Subcutaneous adipose tissue (tissue), 4 donors: ENCODE results near the gene CSF2. TPM values are rescaled to one million over a fixed set of nuclear protein-coding genes. Genes with fewer than 3 reads are reported as not detected.

Experiments
- total RNA-seq, 4 donors: library from RNA; depleted of rRNA; stranded (reverse); fragments of >200 nt; gene quantifications; one replicate each; pipeline ENCODE4 v1.1.0, GENCODE V29; 2016
- TF ChIP-seq, protein P1 (sequence below): fragments of 450-650 bp; IDR thresholded peaks from one replicate; pipeline ENCODE4 v1.5.1; 2016; ENCODE audit warnings: low read depth, mild to moderate bottlenecking, control low read depth, antibody characterized with exemption, moderate library complexity

Gene CSF2
- total RNA-seq, 4 donors from 2014 or later: not detected

DNA sequence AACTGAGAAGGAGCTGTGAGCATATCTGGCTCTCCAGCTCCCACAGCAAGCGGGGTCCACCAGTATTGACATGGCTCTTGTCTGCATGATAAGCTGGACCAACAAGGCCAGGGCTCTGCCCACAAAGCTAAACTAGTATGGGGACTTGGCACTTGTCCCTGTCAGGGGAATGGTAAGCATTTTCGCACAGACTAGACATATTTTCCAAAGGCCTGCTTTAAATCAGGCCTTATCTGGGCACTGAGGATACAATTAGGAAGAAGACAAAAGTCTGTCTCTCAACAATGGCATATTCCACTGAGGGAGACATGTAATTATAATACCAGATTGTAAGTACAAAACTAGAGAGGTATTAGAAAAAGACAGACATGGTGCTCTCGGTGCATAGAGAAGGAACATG is 32.1 kb downstream of the CSF2 start:
- TF ChIP-seq, protein P1, sequence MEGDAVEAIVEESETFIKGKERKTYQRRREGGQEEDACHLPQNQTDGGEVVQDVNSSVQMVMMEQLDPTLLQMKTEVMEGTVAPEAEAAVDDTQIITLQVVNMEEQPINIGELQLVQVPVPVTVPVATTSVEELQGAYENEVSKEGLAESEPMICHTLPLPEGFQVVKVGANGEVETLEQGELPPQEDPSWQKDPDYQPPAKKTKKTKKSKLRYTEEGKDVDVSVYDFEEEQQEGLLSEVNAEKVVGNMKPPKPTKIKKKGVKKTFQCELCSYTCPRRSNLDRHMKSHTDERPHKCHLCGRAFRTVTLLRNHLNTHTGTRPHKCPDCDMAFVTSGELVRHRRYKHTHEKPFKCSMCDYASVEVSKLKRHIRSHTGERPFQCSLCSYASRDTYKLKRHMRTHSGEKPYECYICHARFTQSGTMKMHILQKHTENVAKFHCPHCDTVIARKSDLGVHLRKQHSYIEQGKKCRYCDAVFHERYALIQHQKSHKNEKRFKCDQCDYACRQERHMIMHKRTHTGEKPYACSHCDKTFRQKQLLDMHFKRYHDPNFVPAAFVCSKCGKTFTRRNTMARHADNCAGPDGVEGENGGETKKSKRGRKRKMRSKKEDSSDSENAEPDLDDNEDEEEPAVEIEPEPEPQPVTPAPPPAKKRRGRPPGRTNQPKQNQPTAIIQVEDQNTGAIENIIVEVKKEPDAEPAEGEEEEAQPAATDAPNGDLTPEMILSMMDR: no peak

DNA sequence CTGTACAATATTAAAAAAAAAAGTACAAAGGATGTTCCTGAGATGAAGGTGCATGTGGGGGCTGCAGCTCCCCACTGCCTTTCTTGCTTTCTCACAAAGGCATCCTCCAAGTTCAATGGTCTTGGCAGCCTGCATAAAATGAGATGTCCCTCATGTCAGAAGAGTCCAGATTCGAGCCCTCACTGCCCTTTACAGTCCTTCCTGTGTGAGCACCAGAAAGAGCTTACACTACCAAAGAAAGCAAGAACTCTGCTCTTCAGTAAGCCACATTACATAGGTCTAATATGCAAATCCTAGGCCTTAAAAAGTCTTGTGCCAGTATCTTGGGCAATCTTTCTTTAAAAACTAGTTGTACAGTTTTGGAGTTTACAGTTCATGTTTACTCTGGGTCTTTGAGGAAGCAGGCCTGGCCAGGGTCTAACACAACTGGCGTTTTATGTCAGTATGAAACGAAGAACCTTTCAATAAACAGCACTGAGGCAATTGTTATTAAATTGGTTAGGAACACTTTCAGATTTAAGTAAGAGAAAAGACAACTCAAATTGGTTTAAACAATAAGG is 36.0 kb downstream of the CSF2 start:
- TF ChIP-seq, protein P1: no peak

DNA sequence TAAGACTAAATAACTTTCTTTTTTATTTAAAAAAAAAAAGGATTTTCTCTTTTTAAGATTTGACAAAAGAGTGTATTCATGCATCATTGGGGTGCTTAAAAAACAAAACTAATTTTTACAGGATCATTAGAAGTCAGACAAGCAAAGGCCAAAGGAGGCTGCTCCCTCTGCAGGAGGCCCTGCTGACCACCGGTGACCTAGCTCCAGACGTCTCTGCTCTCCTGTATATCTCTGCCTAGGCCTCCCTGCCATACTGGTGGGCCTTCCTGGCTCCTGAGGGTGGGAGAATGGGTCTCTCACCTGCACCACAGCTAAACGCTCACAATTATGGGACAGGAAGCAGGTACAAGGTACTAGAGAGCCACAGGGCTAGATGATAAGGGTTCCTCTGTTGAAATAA is 36.6 kb downstream of the CSF2 start:
- TF ChIP-seq, protein P1: no peak

DNA sequence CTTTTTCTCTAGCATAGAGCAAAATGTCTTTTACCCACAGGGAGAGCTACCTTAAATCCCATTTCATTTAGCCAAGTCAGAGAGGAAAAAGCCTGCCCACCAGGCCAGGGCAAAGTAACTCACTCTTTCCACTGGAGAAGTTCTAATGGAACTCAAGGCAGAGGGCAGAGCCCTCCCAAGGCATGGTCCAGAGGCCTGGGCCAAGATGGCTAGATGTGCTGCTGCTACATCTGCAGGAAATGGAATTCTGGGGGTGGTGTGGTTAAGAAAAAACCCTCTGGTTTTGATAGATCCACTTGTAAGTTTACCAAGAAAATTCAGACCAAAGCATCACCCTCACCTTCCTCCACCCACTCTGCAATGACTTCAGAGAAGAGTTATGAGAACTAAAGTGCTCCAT is 37.3 kb downstream of the CSF2 start:
- TF ChIP-seq, protein P1: no peak

DNA sequence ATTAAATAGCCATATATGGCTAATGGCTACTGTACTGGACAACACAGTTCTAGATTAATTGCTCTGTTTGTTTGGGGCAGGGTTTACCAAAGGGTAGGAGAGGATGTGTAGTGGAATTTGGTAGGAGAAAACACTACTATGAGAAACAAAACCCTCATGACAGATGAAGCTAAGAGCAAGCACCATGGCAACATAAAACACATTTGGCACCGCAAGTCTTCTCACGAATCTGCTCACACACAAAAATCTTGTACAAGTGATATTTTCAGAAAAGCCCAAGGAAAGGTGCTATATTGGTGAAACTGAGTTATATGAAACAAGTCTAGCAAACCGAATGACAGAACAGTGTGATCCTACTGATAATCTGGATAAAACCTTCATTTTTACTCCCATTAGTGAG is 38.5 kb downstream of the CSF2 start:
- TF ChIP-seq, protein P1: no peak

DNA sequence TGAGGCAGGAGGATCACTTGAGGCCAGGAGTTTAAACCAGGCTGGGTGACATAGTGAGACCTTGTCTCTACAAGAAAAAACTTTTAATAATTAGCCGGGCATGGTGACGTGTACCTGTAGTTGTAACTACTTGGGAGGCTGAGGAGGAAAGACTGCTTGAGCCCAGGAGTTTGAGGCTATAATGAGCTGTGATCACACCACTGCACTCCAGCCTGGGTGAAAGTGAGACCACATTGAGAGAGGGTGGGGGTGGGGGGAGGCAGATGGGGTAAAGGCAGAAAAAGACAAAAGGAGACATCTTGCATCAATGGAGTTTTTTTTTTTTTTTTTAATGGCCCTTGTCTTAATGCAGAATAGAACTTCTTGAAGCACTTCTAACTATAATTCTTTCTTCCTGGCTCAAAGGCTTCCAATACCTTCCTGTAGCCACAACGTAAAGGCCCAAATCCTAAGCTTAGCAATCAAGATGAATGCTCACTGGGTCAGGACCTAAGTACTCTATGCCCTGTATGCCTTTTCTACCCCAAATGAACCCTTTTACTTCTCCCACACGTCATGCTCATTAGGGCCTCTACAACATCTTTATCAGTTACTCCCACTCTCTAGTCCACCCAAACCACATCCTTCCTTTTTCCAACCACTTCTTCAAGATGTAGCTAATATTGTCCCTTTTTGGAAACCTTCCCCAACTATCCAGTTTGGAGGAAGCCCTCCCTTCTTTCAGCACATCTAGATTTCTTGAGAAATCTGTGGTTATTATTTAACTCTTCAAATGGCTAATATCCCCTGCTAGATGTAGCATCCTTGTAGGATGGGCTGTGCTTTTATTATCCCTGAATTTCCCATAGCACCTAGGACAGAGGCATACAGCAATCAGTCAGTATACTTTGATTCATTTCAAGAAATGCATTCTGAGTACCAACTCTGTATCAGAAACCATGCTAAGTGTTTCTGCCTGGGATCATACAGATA is 40.8 kb downstream of the CSF2 start:
- TF ChIP-seq, protein P1: no peak

DNA sequence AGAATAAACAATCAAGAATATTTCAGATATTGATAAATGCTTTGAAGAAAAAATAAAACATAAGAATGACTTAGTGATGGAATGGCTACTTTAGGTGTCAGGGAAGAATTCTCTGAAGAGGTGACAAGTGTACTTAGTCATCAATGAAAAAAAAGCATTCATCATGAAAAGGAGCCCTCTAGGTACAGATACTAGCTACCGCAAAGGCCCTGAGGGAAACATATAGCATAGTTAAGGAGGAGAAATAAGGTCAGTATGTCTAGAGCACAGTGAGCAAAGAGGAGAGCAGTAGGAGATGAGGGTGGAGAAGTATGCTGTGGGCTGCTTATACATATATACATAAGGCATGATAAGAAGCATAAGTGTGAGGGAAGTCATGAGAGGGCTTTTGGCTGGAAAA is 41.8 kb downstream of the CSF2 start:
- TF ChIP-seq, protein P1: no peak
